ENCODE results near the gene ACOT7. TPM values are rescaled to one million over a fixed set of nuclear protein-coding genes. Genes with fewer than 3 reads are reported as not detected.
A peak's percentile ranks its signal among the peaks of the same experiment; 100 is the strongest.

ACOT7 gene
- total RNA-seq, 6 donors from 2014 or later: 8.2 to 33.4 (median 26.5) TPM

- Histone ChIP-seq H3K36me3 (no peaks in the 10 kb centered on the region), H3K4me3 (peak overlapping the region in 3 of 4 donors; percentile 34 to 54 (median 49)), H3K4me1 (peaks cover 44 to 59% (median 46%) of the 10 kb centered on the region in 4 donors), H3K27ac (no peak overlapping the region), H3K9me3 (no peaks in the 10 kb centered on the region), H3K27me3 (peaks cover 3 to 70% (median 45%) of the 10 kb centered on the region in 4 donors)
- ATAC-seq (ENCODE audit: low FRiP score in 2 of 2): peak in 1 of 2 donors; percentile 25
- WGBS, 2 donors: 2 to 16% methylated on average over 7 to 9 of the region's 44 CpGs
- TF ChIP-seq CTCF (IDR thresholded peaks at IDR 0.05) (no peak), POLR2A (IDR thresholded peaks at IDR 0.05) (no peak), EP300 (IDR thresholded peaks at IDR 0.05) (no peak), POLR2AphosphoS5 (IDR thresholded peaks at IDR 0.05) (no peak)
- peak in 1 of 2 donors; percentile 86 for DNase-seq
These were observed 27.0 kb upstream of the ACOT7 start for GRCh38 chr1:6420454-6421042.

DNA sequence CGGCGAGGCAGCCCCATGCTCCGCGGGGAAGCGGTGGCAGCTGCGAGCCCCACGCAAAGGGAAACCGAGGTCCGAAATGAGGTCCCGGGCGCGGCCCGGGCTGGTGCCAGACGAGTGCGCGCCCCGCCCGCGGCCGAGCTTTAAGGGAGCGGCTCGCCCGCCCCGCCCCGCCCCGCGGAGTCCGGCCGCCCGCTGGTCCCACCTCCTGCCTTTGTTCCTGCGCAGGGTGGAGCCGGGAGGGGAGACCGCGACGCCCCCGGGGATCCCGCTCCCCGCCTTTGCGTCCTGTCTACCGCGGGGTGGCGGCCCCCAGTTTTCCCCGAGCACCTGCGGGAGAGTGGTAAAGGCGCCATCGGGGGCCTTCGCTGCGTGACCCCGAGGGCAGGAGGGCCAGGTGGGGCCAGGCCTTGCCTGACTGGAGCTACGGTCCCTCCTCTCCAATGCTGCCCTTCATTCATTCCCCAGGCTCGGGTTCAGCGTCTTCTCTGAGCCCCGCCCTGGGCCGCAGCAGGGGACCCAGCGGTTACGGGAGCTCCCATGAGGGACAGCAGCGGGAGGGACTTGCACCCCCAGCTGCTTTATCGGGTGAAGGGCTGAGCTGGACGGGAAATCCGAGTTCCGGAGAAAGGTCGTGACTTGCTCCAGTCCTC lies 26.4 kb upstream of the ACOT7 start, which contains the start of gene HES2:
Gene HES2 (minus strand): TSS at position 116 of the 650 bp plus-strand sequence. CDS start 99 bp downstream, at position 17.
- peaks cover 40 to 54% (median 42%) of the 10 kb centered on the region in 4 donors for H3K4me1 ChIP-seq
- peak within 1 kb of the TSS in 3 of 4 donors; percentile 34 to 54 (median 49) for H3K4me3 ChIP-seq
- H3K36me3 ChIP-seq: no peaks in the 10 kb centered on the region
- 0 to 1% methylated on average over 9 to 18 of the region's 62 CpGs for WGBS, 2 donors
- ATAC-seq (ENCODE audit: low FRiP score in 2 of 2) (peak in 1 of 2 donors; percentile 59), DNase-seq (peak in 1 of 2 donors; percentile 91)
- H3K9me3 ChIP-seq: no peaks in the 10 kb centered on the region
- H3K27ac ChIP-seq: no peak within 1 kb of the TSS
- peaks cover 3 to 63% (median 43%) of the 10 kb centered on the region in 4 donors for H3K27me3 ChIP-seq
- no peak for TF ChIP-seq POLR2A (IDR thresholded peaks at IDR 0.05)
- TF ChIP-seq CTCF (IDR thresholded peaks at IDR 0.05): no peak
- TF ChIP-seq EP300 (IDR thresholded peaks at IDR 0.05): no peak
- TF ChIP-seq POLR2AphosphoS5 (IDR thresholded peaks at IDR 0.05): no peak

DNA sequence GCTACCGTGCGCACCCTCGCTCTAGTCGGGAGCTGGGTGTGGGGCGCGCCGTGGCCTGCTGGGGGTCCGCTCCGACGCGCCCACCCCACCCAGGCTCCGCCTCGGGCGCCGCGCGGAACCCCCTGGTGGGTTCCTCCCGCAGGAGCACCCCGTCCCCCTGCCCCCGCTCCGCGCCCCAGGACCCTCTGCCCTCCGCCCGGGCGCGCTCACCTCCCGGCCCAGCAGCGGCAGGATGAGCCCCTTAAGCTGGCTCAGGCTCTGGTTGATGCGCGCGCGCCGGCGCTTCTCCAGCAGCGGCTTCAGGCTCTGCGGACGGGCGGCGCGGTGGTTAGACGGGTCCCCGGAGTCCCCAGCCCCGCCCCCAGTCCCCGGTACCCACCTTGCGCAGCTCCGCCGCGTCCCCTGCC lies 25.8 kb upstream of the ACOT7 start:
- Histone ChIP-seq H3K4me3 (peak overlapping the region in 3 of 4 donors; percentile 34 to 54 (median 49)), H3K4me1 (peaks cover 36 to 54% (median 38%) of the 10 kb centered on the region in 4 donors), H3K27me3 (peaks cover 3 to 58% (median 38%) of the 10 kb centered on the region in 4 donors), H3K36me3 (no peaks in the 10 kb centered on the region), H3K9me3 (no peaks in the 10 kb centered on the region), H3K27ac (no peak overlapping the region)
- DNase-seq: peak in 1 of 2 donors; percentile 87
- ATAC-seq (ENCODE audit: low FRiP score in 2 of 2): no peak
- no peak for TF ChIP-seq POLR2A (IDR thresholded peaks at IDR 0.05)
- TF ChIP-seq POLR2AphosphoS5 (IDR thresholded peaks at IDR 0.05): no peak
- TF ChIP-seq CTCF (IDR thresholded peaks at IDR 0.05): no peak
- TF ChIP-seq EP300 (IDR thresholded peaks at IDR 0.05): no peak
- 6% methylated on average over 18 of the region's 48 CpGs; no CpG with 5 or more reads in 1 of the 2 donors for WGBS, 2 donors

DNA sequence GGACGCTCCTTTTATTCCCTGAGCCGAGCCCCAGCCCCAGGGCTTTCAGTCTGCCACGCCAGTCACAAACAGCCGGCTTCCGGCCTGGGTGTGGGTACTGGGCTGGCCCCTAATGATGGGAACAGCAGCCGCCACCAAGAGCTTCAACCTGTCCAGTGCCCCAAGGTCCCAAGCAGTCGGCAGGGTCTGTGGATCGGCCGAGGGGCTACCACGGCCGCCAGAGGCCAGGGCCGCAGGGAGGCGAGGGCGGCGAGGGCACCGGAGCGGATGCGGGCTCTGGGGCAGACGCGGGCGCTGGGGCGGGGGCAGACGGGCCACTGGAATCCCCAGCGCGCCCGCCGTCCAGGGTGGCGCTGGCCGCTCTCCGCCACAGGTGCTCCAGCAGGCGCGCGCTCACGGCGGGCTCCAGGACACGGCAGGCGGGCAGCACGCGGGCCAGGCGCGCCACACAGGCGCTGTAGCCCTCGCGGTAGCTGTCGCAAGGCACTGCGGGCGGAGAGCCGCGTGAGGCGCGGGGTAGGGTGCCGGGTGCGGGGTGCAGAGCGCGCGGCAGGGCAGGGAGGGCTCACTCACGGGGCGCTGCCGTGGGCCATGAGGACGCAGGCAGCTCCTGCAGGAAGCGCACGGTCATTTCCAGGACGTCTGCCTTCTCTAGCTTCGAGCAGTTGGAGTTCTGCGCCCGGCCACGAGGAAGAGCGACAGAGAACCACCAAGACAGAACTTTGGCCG lies 25.3 kb upstream of the ACOT7 start:
- no peak for TF ChIP-seq EP300 (IDR thresholded peaks at IDR 0.05)
- no peak for TF ChIP-seq CTCF (IDR thresholded peaks at IDR 0.05)
- no peak for TF ChIP-seq POLR2AphosphoS5 (IDR thresholded peaks at IDR 0.05)
- no peak for TF ChIP-seq POLR2A (IDR thresholded peaks at IDR 0.05)
- H3K27me3 ChIP-seq: peaks cover 3 to 52% (median 32%) of the 10 kb centered on the region in 4 donors
- peak in 1 of 2 donors; percentile 85 for DNase-seq
- WGBS, 2 donors: 14 to 27% methylated on average over 3 to 49 of the region's 69 CpGs
- peak overlapping the region in 3 of 4 donors; percentile 34 to 54 (median 49) for H3K4me3 ChIP-seq
- no peak for ATAC-seq (ENCODE audit: low FRiP score in 2 of 2)
- no peak overlapping the region for H3K27ac ChIP-seq
- H3K36me3 ChIP-seq: no peaks in the 10 kb centered on the region
- no peaks in the 10 kb centered on the region for H3K9me3 ChIP-seq
- H3K4me1 ChIP-seq: peaks cover 30 to 51% (median 32%) of the 10 kb centered on the region in 4 donors
